Activated naive CD8-positive, alpha-beta T cell treated with anti-CD3 and anti-CD28 coated beads, Interleukin-2, amount 50 U/mL, for 16 hours (primary cell): ENCODE data around the gene MDFIC.

ENCODE experiments used
- DNase-seq: peaks from one replicate; pipeline ENCODE4 v3.0.0-alpha.2; 2020; ENCODE audit warnings: low read depth, low spot score

MDFIC gene

GRCh38 chr7:114989531-114989930 lies 67.6 kb downstream of the MDFIC start:
- no peak for DNase-seq

GRCh38 chr7:114997487-114998404 lies 75.9 kb downstream of the MDFIC start:
- DNase-seq: no peak

GRCh38 chr7:115004121-115004520 lies 82.2 kb downstream of the MDFIC start:
- no peak for DNase-seq

GRCh38 chr7:115005251-115005650 lies 83.4 kb downstream of the MDFIC start:
- no peak for DNase-seq

GRCh38 chr7:115005953-115006352 lies 84.1 kb downstream of the MDFIC start:
- DNase-seq: no peak

- no peak for DNase-seq
These were observed 85.9 kb downstream of the MDFIC start for GRCh38 chr7:115007751-115008150.

- DNase-seq: no peak
These were observed 86.7 kb downstream of the MDFIC start for GRCh38 chr7:115008465-115009114.

- no peak for DNase-seq
These were observed 87.2 kb downstream of the MDFIC start for GRCh38 chr7:115009139-115009538.

- DNase-seq: no peak
These were observed 88.0 kb downstream of the MDFIC start for GRCh38 chr7:115009736-115010440.

- DNase-seq: no peak
These were observed 88.5 kb downstream of the MDFIC start for GRCh38 chr7:115010441-115010820.

- no peak for DNase-seq
These were observed 92.0 kb downstream of the MDFIC start for GRCh38 chr7:115013886-115014285.

- DNase-seq: no peak
These were observed 92.9 kb downstream of the MDFIC start for GRCh38 chr7:115014794-115015193.

GRCh38 chr7:115015619-115016018 lies 93.7 kb downstream of the MDFIC start:
- no peak for DNase-seq

GRCh38 chr7:115019882-115020605 lies 98.2 kb downstream of the MDFIC start:
- DNase-seq: no peak

GRCh38 chr7:115023219-115023618 lies 101.3 kb downstream of the MDFIC start:
- DNase-seq: no peak

- no peak for DNase-seq
These were observed 102.4 kb downstream of the MDFIC start for GRCh38 chr7:115024276-115024675.

- no peak for DNase-seq
These were observed 111.1 kb downstream of the MDFIC start for GRCh38 chr7:115032715-115033703.

- no peak for DNase-seq
These were observed 112.1 kb downstream of the MDFIC start for GRCh38 chr7:115033917-115034459.

- DNase-seq: no peak
These were observed 112.6 kb downstream of the MDFIC start for GRCh38 chr7:115034515-115034914.

GRCh38 chr7:115037128-115037802 lies 115.4 kb downstream of the MDFIC start:
- no peak for DNase-seq
